ENCODE measurements around the gene ZNF385D. TPM values are rescaled to one million over a fixed set of nuclear protein-coding genes. Genes with fewer than 3 reads are reported as not detected.

Gene ZNF385D
- total RNA-seq, 1 donor from 2014 or later, result 13.5 TPM

- TF ChIP-seq CTCF (IDR thresholded peaks at IDR 0.05), result no peak
- no peak for TF ChIP-seq POLR2AphosphoS5 (IDR thresholded peaks at IDR 0.05; ENCODE audit: insufficient read depth in 1 of 2, low read depth in 1 of 2)
- TF ChIP-seq POLR2A (IDR thresholded peaks at IDR 0.05), result no peak
- no peak for DNase-seq (ENCODE audit: extremely low spot score in 2 of 2)
- Histone ChIP-seq H3K9me3 (no peaks in the 10 kb centered on the region), H3K36me3 (no peaks in the 10 kb centered on the region), H3K4me3 (no peak overlapping the region), H3K27me3 (no peaks in the 10 kb centered on the region), H3K4me1 (peaks cover 5% of the 10 kb centered on the region), H3K27ac (no peak overlapping the region)
- intact Hi-C loops (cut with DNase I), result no loop called here
Observed at GRCh38 chr3:21481991-21482390, 269.0 kb downstream of the ZNF385D start.

- H3K27ac ChIP-seq, result no peak overlapping the region
- peaks cover 5% of the 10 kb centered on the region for H3K4me1 ChIP-seq
- no peaks in the 10 kb centered on the region for H3K36me3 ChIP-seq
- TF ChIP-seq CTCF (IDR thresholded peaks at IDR 0.05), result no peak
- TF ChIP-seq POLR2AphosphoS5 (IDR thresholded peaks at IDR 0.05; ENCODE audit: insufficient read depth in 1 of 2, low read depth in 1 of 2), result no peak
- no peak for TF ChIP-seq POLR2A (IDR thresholded peaks at IDR 0.05)
- no peaks in the 10 kb centered on the region for H3K27me3 ChIP-seq
- intact Hi-C loops (cut with DNase I), result no loop called here
- no peaks in the 10 kb centered on the region for H3K9me3 ChIP-seq
- H3K4me3 ChIP-seq, result no peak overlapping the region
- no peak for DNase-seq (ENCODE audit: extremely low spot score in 2 of 2)
Observed at GRCh38 chr3:21477541-21478288, 273.3 kb downstream of the ZNF385D start.

DNA sequence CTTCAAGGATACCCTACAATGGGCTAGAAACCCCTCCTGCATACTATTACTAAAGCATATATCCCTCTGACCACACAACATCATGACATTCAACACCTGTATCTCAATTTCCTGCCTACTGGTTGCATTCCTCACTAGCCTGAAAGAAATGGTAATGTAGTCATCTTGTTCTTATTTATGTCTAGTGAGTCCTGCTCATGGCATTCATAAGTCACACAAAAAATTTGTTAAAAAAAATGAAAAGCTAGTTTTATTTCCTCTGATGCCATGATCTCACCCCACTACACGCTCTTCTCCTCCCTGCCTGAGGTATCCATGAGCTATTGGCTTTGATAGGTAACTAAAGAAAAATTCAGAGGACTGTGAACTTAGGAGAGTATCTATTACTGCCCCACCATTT, 284.5 kb downstream of the ZNF385D start:
- no peak for TF ChIP-seq POLR2A (IDR thresholded peaks at IDR 0.05)
- TF ChIP-seq POLR2AphosphoS5 (IDR thresholded peaks at IDR 0.05; ENCODE audit: insufficient read depth in 1 of 2, low read depth in 1 of 2), result no peak
- TF ChIP-seq CTCF (IDR thresholded peaks at IDR 0.05), result no peak
- no peak for DNase-seq (ENCODE audit: extremely low spot score in 2 of 2)
- H3K9me3 ChIP-seq, result no peaks in the 10 kb centered on the region

DNA sequence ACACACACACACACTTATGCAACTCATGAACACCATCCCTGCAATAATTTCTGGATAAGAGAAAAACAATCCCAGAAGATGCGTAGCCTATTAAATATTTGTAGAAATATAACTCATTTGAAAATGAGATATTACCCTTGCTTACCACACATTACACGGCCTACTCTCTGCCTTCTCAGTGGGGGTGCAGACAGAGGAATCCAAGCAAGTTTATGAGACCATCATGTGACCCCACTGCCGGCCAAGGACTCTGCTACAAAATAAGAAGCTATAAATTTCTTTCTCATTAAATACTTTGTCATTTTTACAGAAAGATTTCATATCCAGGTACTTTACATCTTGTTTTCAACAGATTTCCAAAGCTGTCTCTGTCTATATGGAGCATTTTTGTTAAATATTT, 286.3 kb downstream of the ZNF385D start:
- Histone ChIP-seq H3K4me1 (no peaks in the 10 kb centered on the region), H3K27ac (no peak overlapping the region), H3K4me3 (no peak overlapping the region), H3K9me3 (no peaks in the 10 kb centered on the region), H3K27me3 (no peaks in the 10 kb centered on the region), H3K36me3 (no peaks in the 10 kb centered on the region)
- intact Hi-C loops (cut with DNase I), result no loop called here
- DNase-seq (ENCODE audit: extremely low spot score in 2 of 2), result no peak
- TF ChIP-seq POLR2AphosphoS5 (IDR thresholded peaks at IDR 0.05; ENCODE audit: insufficient read depth in 1 of 2, low read depth in 1 of 2) (no peak), POLR2A (IDR thresholded peaks at IDR 0.05) (no peak), CTCF (IDR thresholded peaks at IDR 0.05) (no peak)

More for the DNA sequence above, 284.5 kb downstream of the ZNF385D start:
- Histone ChIP-seq H3K27ac (no peak overlapping the region), H3K27me3 (no peaks in the 10 kb centered on the region), H3K36me3 (no peaks in the 10 kb centered on the region), H3K4me1 (no peaks in the 10 kb centered on the region), H3K4me3 (no peak overlapping the region)
- intact Hi-C loops (cut with DNase I), result no loop called here

DNA sequence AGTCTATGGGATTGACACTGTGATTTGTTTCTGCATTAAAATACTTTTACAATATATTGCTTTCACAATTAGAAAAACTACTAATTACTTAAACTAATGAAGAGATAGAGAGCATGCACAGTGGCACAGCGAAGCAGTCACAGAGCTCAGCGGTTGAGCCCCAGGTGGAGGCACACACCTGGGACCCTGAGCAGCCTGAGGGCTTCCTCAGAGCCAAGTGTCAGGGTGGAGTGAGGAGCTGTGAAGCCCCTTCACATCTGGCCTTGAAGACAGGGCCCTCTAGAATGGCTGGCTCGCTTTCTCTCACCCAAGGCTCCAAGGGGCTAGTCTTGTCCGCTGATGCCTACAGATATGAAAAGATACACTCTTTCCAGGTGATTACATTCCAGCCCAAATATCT, 287.7 kb downstream of the ZNF385D start:
- no peak overlapping the region for H3K27ac ChIP-seq
- TF ChIP-seq POLR2AphosphoS5 (IDR thresholded peaks at IDR 0.05; ENCODE audit: insufficient read depth in 1 of 2, low read depth in 1 of 2), result no peak
- TF ChIP-seq CTCF (IDR thresholded peaks at IDR 0.05), result no peak
- TF ChIP-seq POLR2A (IDR thresholded peaks at IDR 0.05), result no peak
- no peaks in the 10 kb centered on the region for H3K4me1 ChIP-seq
- H3K36me3 ChIP-seq, result no peaks in the 10 kb centered on the region
- no peaks in the 10 kb centered on the region for H3K9me3 ChIP-seq
- H3K4me3 ChIP-seq, result no peak overlapping the region
- H3K27me3 ChIP-seq, result no peaks in the 10 kb centered on the region
- intact Hi-C loops (cut with DNase I), result no loop called here
- no peak for DNase-seq (ENCODE audit: extremely low spot score in 2 of 2)
